H9 (cell line): ENCODE measurements around the gene CHCHD3. TPM values are rescaled to one million over a fixed set of nuclear protein-coding genes. Genes with fewer than 3 reads are reported as not detected.

Source experiments
- DNase-seq: peaks from one replicate; pipeline ENCODE4 v3.0.0-alpha.2; 2017
- H2AFZ ChIP-seq: one replicate; pipeline ENCODE4 v1.6.1; 2013; ENCODE audit warnings: mild to moderate bottlenecking, low read length, control low read depth, moderate library complexity
- H2AK5ac ChIP-seq: 2 replicates; pipeline ENCODE4 v1.6.1; 2013; ENCODE audit warnings: low read length, control low read depth, mixed read lengths; ENCODE audit not compliant: insufficient read length
- H2BK120ac ChIP-seq: one replicate; pipeline ENCODE4 v1.6.1; 2013; ENCODE audit warnings: low read depth, mild to moderate bottlenecking, low read length, control low read depth, inconsistent platforms; ENCODE audit not compliant: poor library complexity, severe bottlenecking
- H2BK12ac ChIP-seq: 2 replicates; pipeline ENCODE4 v1.6.1; 2013; ENCODE audit warnings: low read length, control low read depth, mixed read lengths, low read depth; ENCODE audit not compliant: insufficient read length
- H2BK15ac ChIP-seq: 2 replicates; pipeline ENCODE4 v1.6.1; 2013; ENCODE audit warnings: low read depth, low read length, control low read depth
- H2BK20ac ChIP-seq: one replicate; pipeline ENCODE4 v1.6.1; 2013; ENCODE audit warnings: low read depth, mild to moderate bottlenecking, low read length, control low read depth, inconsistent platforms; ENCODE audit not compliant: poor library complexity, severe bottlenecking
- H2BK5ac ChIP-seq: 2 replicates; pipeline ENCODE4 v1.6.1; 2013; ENCODE audit warnings: low read length, control low read depth, mixed read lengths; ENCODE audit not compliant: insufficient read length
- H3K14ac ChIP-seq: 2 replicates; pipeline ENCODE4 v1.6.1; 2013; ENCODE audit warnings: low read length, control low read depth; ENCODE audit not compliant: insufficient read depth
- H3K18ac ChIP-seq: 2 replicates; pipeline ENCODE4 v1.6.1; 2013; ENCODE audit warnings: low read depth, mild to moderate bottlenecking, mixed read lengths, low read length, control low read depth; ENCODE audit not compliant: insufficient read length
- H3K23ac ChIP-seq: 2 replicates; pipeline ENCODE4 v1.6.1; 2013; ENCODE audit warnings: low read length, control low read depth, mixed read lengths, low read depth; ENCODE audit not compliant: insufficient read length
- H3K23me2 ChIP-seq: 2 replicates; pipeline ENCODE4 v1.6.1; 2013; ENCODE audit warnings: low read depth, mild to moderate bottlenecking, mixed read lengths, low read length, control low read depth; ENCODE audit not compliant: insufficient read length, poor library complexity, severe bottlenecking
- H3K27ac ChIP-seq: 2 replicates; pipeline ENCODE4 v1.5.1; 2013; ENCODE audit warnings: low read length, control low read depth, mixed read lengths, low read depth; ENCODE audit not compliant: insufficient read length
- H3K27me3 ChIP-seq: 2 replicates; pipeline ENCODE4 v1.6.1; 2013; ENCODE audit warnings: low read length, control low read depth, inconsistent platforms; ENCODE audit not compliant: insufficient read depth
- H3K4ac ChIP-seq: 2 replicates; pipeline ENCODE4 v1.6.1; 2013; ENCODE audit warnings: low read depth, mild to moderate bottlenecking, control low read depth, inconsistent platforms, low read length, moderate library complexity
- H3K4me1 ChIP-seq: 2 replicates; pipeline ENCODE4 v1.6.1; 2013; ENCODE audit warnings: low read length, control low read depth, inconsistent platforms; ENCODE audit not compliant: insufficient read depth
- H3K4me2 ChIP-seq: 2 replicates; pipeline ENCODE4 v1.6.1; 2013; ENCODE audit warnings: low read length, control low read depth, mixed read lengths; ENCODE audit not compliant: insufficient read length, insufficient read depth
- H3K56ac ChIP-seq: 2 replicates; pipeline ENCODE4 v1.6.1; 2013; ENCODE audit warnings: low read depth, mild to moderate bottlenecking, mixed read lengths, low read length, control low read depth; ENCODE audit not compliant: insufficient read length
- H3K79me1 ChIP-seq: 2 replicates; pipeline ENCODE4 v1.6.1; 2013; ENCODE audit warnings: low read depth, mild to moderate bottlenecking, moderate library complexity, low read length, control low read depth, inconsistent platforms; ENCODE audit not compliant: insufficient read depth, poor library complexity, severe bottlenecking
- H3K79me2 ChIP-seq: 2 replicates; pipeline ENCODE4 v1.6.1; 2013; ENCODE audit warnings: low read length, control low read depth, inconsistent platforms; ENCODE audit not compliant: insufficient read depth
- H3K9ac ChIP-seq: 2 replicates; pipeline ENCODE4 v1.6.1; 2013; ENCODE audit warnings: low read length, control low read depth, mixed read lengths; ENCODE audit not compliant: insufficient read length; ENCODE audit errors: extremely low read depth
- H3K9me3 ChIP-seq: one replicate; pipeline ENCODE4 v1.6.1; 2013; ENCODE audit warnings: low read depth, low read length, inconsistent platforms; ENCODE audit not compliant: control insufficient read depth
- H3T11ph ChIP-seq: one replicate; pipeline ENCODE4 v1.6.1; 2013; ENCODE audit warnings: mild to moderate bottlenecking, low read length, control low read depth, inconsistent platforms
- H4K20me1 ChIP-seq: one replicate; pipeline ENCODE4 v1.6.1; 2013; ENCODE audit not compliant: control insufficient read depth, insufficient read length, insufficient read depth
- H4K5ac ChIP-seq: 2 replicates; pipeline ENCODE4 v1.6.1; 2013; ENCODE audit warnings: low read depth, mild to moderate bottlenecking, mixed read lengths, low read length, control low read depth; ENCODE audit not compliant: insufficient read length
- H4K8ac ChIP-seq: replicated peaks from 2 replicates; pipeline ENCODE4 v1.6.1; 2013; ENCODE audit warnings: low read length, control low read depth, mixed read lengths, low read depth; ENCODE audit not compliant: insufficient read length
- H4K91ac ChIP-seq: 2 replicates; pipeline ENCODE4 v1.6.1; 2013; ENCODE audit warnings: low read depth, mild to moderate bottlenecking, moderate library complexity, mixed read lengths, low read length, control low read depth; ENCODE audit not compliant: insufficient read length
- H3K27ac Mint-ChIP-seq, 3 experiments: 2 replicates in 2 of 3; 3 replicates in 1 of 3; pipeline ENCODE4 v1.8.0; 2020 to 2021; ENCODE audit warnings: mixed read lengths in 3 of 3, mild to moderate bottlenecking in 1 of 3, moderate library complexity in 1 of 3
- H3K27me3 Mint-ChIP-seq: 2 replicates; pipeline ENCODE4 v1.8.0; 2021; ENCODE audit warnings: low read depth, mild to moderate bottlenecking, moderate library complexity, mixed read lengths
- H3K36me3 Mint-ChIP-seq, 3 experiments: 2 replicates in 2 of 3; 3 replicates in 1 of 3; pipeline ENCODE4 v1.8.0; 2020 to 2021; ENCODE audit warnings: low read depth in 3 of 3, mixed read lengths in 3 of 3; ENCODE audit not compliant: insufficient read depth in 1 of 3
- H3K4me1 Mint-ChIP-seq, 2 experiments: 2 replicates each; pipeline ENCODE4 v1.8.0; 2020; ENCODE audit warnings: mixed read lengths in 2 of 2
- H3K4me3 Mint-ChIP-seq, 2 experiments: 2 replicates in 1 of 2; 3 replicates in 1 of 2; pipeline ENCODE4 v1.8.0; 2020 to 2021; ENCODE audit warnings: mild to moderate bottlenecking in 2 of 2, mixed read lengths in 2 of 2, moderate library complexity in 1 of 2
- H3K9me3 Mint-ChIP-seq, 2 experiments: 2 replicates in 1 of 2; 3 replicates in 1 of 2; pipeline ENCODE4 v1.8.0; 2020; ENCODE audit warnings: mild to moderate bottlenecking in 2 of 2, mixed read lengths in 2 of 2, moderate library complexity in 1 of 2
- CTCF ChIP-seq: fragments of 200-600 bp; sonication (generic); conservative IDR thresholded peaks from 3 replicates; pipeline ENCODE4 v1.8.0; 2021; ENCODE audit warnings: antibody characterized with exemption, mild to moderate bottlenecking
- WGBS: extraction: QIAGEN DNeasy Blood & Tissue Kit; methylation state at CpG from one replicate; pipeline ENCODE4 v1.1.7; 2013; ENCODE audit warnings: missing lambda C conversion rate, low lambda C conversion rate, mixed read lengths; ENCODE audit not compliant: insufficient read length; ENCODE audit errors: extremely low coverage; 5-methylcytosine and 5-hydroxymethylcytosine counted together
- total RNA-seq: library from RNA; stranded (reverse); gene quantifications from 2 replicates; pipeline ENCODE4 v1.2.1, GENCODE V29; 2021

CHCHD3 gene
- total RNA-seq, 1 experiment from 2014 or later = 104 TPM

GRCh38 chr7:132760244-132760623 lies 321.7 kb downstream of the CHCHD3 start:
- no peak overlapping the region for H2AK5ac ChIP-seq
- no CpG with 5 or more reads among the region's 2 CpGs for WGBS
- H3K36me3 Mint-ChIP-seq = peaks cover 0 to 9% (median 8%) of the 10 kb centered on the region in 3 experiments; a peak in 5 of 7 replicates
- no peaks in the 10 kb centered on the region for H3K9me3 ChIP-seq
- H3K4me1 Mint-ChIP-seq = peaks cover 6 to 13% of the 10 kb centered on the region in 2 experiments; a peak in 2 of 4 replicates
- 0 out of 2 replicates have a peak, but pooled peaks cover 2% of the 10 kb centered on the region for H3K4me1 ChIP-seq
- no peak overlapping the region for H3K18ac ChIP-seq
- no peak overlapping the region for H3K56ac ChIP-seq
- H3K27ac ChIP-seq = no peak overlapping the region
- H2BK5ac ChIP-seq = no peak overlapping the region
- H3K23me2 ChIP-seq = no peaks in the 10 kb centered on the region
- H3K9ac ChIP-seq = no peak overlapping the region
- H3K79me1 ChIP-seq = no peaks in the 10 kb centered on the region
- H3K27me3 ChIP-seq = no peaks in the 10 kb centered on the region
- no peak overlapping the region for H4K8ac ChIP-seq
- DNase-seq = no peak
- no peak overlapping the region for H3T11ph ChIP-seq
- H2AFZ ChIP-seq = no peak overlapping the region
- H3K27ac Mint-ChIP-seq = peak overlapping the region in 1 of 3 experiments; percentile 87; a peak in 1 of 7 replicates
- H3K23ac ChIP-seq = no peak overlapping the region
- no peak overlapping the region for H2BK15ac ChIP-seq
- no peak overlapping the region for H3K14ac ChIP-seq
- H4K5ac ChIP-seq = no peak overlapping the region
- no peak overlapping the region for H3K4ac ChIP-seq
- no peak overlapping the region for H2BK120ac ChIP-seq
- H3K4me2 ChIP-seq = no peak overlapping the region
- no peak overlapping the region for H2BK12ac ChIP-seq
- no peaks in the 10 kb centered on the region; the same call in 1 of the 2 replicates for H3K27me3 Mint-ChIP-seq
- H4K91ac ChIP-seq = no peak overlapping the region
- TF ChIP-seq CTCF = no peak
- H3K4me3 Mint-ChIP-seq = no peak overlapping the region
- no peak overlapping the region for H2BK20ac ChIP-seq
- no peaks in the 10 kb centered on the region for H4K20me1 ChIP-seq
- no peaks in the 10 kb centered on the region for H3K79me2 ChIP-seq
- H3K9me3 Mint-ChIP-seq = peaks cover 7 to 13% of the 10 kb centered on the region in 2 experiments
